Astrocyte (in vitro differentiated cells and primary cell): Measurements from ENCODE around the gene CAGE1.

Experiments used
- CTCF ChIP-seq: IDR thresholded peaks from 2 replicates; pipeline ENCODE4 v1.5.1; 2011; ENCODE audit warnings: low read depth, mild to moderate bottlenecking, inconsistent platforms, low read length, moderate library complexity; ENCODE audit not compliant: insufficient read depth
- EZH2 ChIP-seq: IDR thresholded peaks from 2 replicates; pipeline ENCODE4 v1.6.1; 2012; ENCODE audit warnings: mild to moderate bottlenecking, low read length, inconsistent platforms; ENCODE audit not compliant: insufficient read depth

- TF ChIP-seq CTCF: no peak
- no peak for TF ChIP-seq EZH2
Observed at GRCh38 chr6:7304821-7305220, 84.7 kb downstream of the CAGE1 start.
